ENCODE measurements around the gene CCR6. TPM values are rescaled to one million over a fixed set of nuclear protein-coding genes. Genes with fewer than 3 reads are reported as not detected.

The CCR6 gene
- total and polyA plus RNA-seq, 2 donors (not counting 3 experiments of a cell fraction or from before 2014, with no cell fraction given) = not detected

- BruUV-seq (replicated peaks) = no TSS peak
Measured at GRCh38 chr6:167090171-167090570, 32.7 kb upstream of the CCR6 start.

DNA sequence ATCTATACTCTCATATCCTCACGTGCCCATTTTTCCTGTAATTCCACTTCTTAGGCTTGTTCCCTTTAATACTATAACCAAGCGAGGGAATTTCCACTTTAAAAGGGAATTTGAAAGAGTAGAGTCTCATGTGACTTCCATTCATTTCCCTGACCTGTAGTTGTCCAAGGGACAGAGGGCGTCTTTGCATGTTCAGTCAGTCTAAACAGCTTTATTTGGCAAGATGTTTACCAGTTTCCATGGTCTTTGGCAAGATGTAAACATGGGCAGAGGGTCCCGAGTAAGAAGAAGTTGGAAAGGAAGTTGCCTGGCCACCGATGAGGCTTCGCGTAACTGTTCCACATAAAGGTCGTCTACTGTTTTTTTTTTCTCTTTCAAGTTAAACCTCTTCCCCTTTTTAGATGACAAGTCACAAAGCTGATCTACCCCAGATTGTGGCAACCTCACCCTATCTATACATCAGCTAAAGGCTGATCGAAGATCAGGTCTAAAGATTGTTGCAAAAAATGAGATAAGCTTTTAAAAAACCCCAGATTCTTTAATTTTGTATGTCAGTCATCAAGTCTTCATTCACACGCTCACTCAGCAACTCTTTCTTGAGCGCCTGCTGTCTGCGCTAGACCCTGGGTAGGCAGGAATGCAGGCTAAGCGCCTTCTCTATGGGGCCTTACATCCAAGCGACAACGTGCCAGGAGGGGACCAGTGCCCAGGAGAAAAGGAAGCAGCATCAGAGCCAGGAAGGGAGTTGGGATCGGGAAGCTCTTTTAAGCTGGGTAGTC, 31.7 kb upstream of the CCR6 start:
- no peaks in the 10 kb centered on the region for H3K9me1 ChIP-seq (replicated peaks; ENCODE audit: control insufficient read depth, extremely low read depth, insufficient read depth, low read length)
- H3K4me2 ChIP-seq (ENCODE audit: insufficient read depth, low read length) = no peak overlapping the region
- no peak for FAIRE-seq
- H4K20me1 ChIP-seq (replicated peaks; ENCODE audit: control insufficient read depth, extremely low read depth, insufficient read depth, low read length) = no peaks in the 10 kb centered on the region
- intact Hi-C loops (cut with micrococcal nuclease) (no loop called here), dilution Hi-C loops (cut with MboI; ENCODE audit: extremely low pct_ligation_motif_present, low sequenced_read_pairs) (no loop called here)
- no peak overlapping the region for H2AFZ ChIP-seq (ENCODE audit: low read depth, low read length)
- H3K9me3 ChIP-seq (replicated peaks; ENCODE audit: control insufficient read depth, insufficient read depth, low read length) = no peaks in the 10 kb centered on the region
- no peak overlapping the region for H3K27ac ChIP-seq (ENCODE audit: insufficient read depth, low read depth, low read length)
- DNase-seq (ENCODE audit: low read depth, low spot score) = no peak
- BruUV-seq (replicated peaks) = no TSS peak
- no peaks in the 10 kb centered on the region for H3K79me2 ChIP-seq (ENCODE audit: control insufficient read depth, insufficient read depth, low read length)
- no peaks in the 10 kb centered on the region for H3K36me3 ChIP-seq (ENCODE audit: control insufficient read depth in 2 of 2, extremely low read depth in 1 of 2, insufficient read depth in 2 of 2, low read length in 2 of 2)
- ChIA-PET POLR2A (no interaction called here), CTCF (no interaction called here)
- H3K4me1 ChIP-seq (ENCODE audit: control insufficient read depth, extremely low read depth, insufficient read depth, low read length) = no peaks in the 10 kb centered on the region
- H3K9ac ChIP-seq (replicated peaks; ENCODE audit: extremely low read depth, insufficient read depth, low read length) = no peak overlapping the region
- H3K27me3 ChIP-seq (ENCODE audit: control insufficient read depth in 2 of 2, insufficient read depth in 2 of 2, low read length in 2 of 2) = no peaks in the 10 kb centered on the region
- H3K4me3 ChIP-seq (replicated peaks in 1 of 3; ENCODE audit: insufficient read depth in 1 of 3, low read depth in 1 of 3, low read length in 3 of 3) = no peak overlapping the region
- TF ChIP-seq POLR2A (IDR thresholded peaks at IDR 0.05; ENCODE audit: low read depth, low read length) = no peak

More at GRCh38 chr6:167090171-167090570, 32.7 kb upstream of the CCR6 start:
- H3K4me3 ChIP-seq (replicated peaks in 1 of 3; ENCODE audit: insufficient read depth in 1 of 3, low read depth in 1 of 3, low read length in 3 of 3) = no peak overlapping the region
- no peaks in the 10 kb centered on the region for H3K4me1 ChIP-seq (ENCODE audit: control insufficient read depth, extremely low read depth, insufficient read depth, low read length)
- no peaks in the 10 kb centered on the region for H3K79me2 ChIP-seq (ENCODE audit: control insufficient read depth, insufficient read depth, low read length)
- FAIRE-seq = no peak
- H3K9me1 ChIP-seq (replicated peaks; ENCODE audit: control insufficient read depth, extremely low read depth, insufficient read depth, low read length) = no peaks in the 10 kb centered on the region
- dilution Hi-C loops (cut with MboI; ENCODE audit: extremely low pct_ligation_motif_present, low sequenced_read_pairs) (no loop called here), intact Hi-C loops (cut with micrococcal nuclease) (no loop called here)
- H2AFZ ChIP-seq (ENCODE audit: low read depth, low read length) = no peak overlapping the region
- no peak overlapping the region for H3K9ac ChIP-seq (replicated peaks; ENCODE audit: extremely low read depth, insufficient read depth, low read length)
- H3K4me2 ChIP-seq (ENCODE audit: insufficient read depth, low read length) = no peak overlapping the region
- H3K27ac ChIP-seq (ENCODE audit: insufficient read depth, low read depth, low read length) = no peak overlapping the region
- ChIA-PET CTCF (no interaction called here), POLR2A (no interaction called here)
- TF ChIP-seq POLR2AphosphoS5 (IDR thresholded peaks at IDR 0.05; ENCODE audit: insufficient read depth, low read depth, low read length) = no peak
- no peak for TF ChIP-seq EZH2 (IDR thresholded peaks at IDR 0.05; ENCODE audit: borderline replicate concordance, low read depth, low read length, severe bottlenecking)
- no peak for TF ChIP-seq JUN (IDR thresholded peaks at IDR 0.05; ENCODE audit: borderline replicate concordance, insufficient read depth, insufficient read length, low read depth)
- H3K27me3 ChIP-seq (ENCODE audit: control insufficient read depth in 2 of 2, insufficient read depth in 2 of 2, low read length in 2 of 2) = no peaks in the 10 kb centered on the region
- no peak for DNase-seq (ENCODE audit: low read depth, low spot score)
- no peaks in the 10 kb centered on the region for H3K9me3 ChIP-seq (replicated peaks; ENCODE audit: control insufficient read depth, insufficient read depth, low read length)
- H3K36me3 ChIP-seq (ENCODE audit: control insufficient read depth in 2 of 2, extremely low read depth in 1 of 2, insufficient read depth in 2 of 2, low read length in 2 of 2) = no peaks in the 10 kb centered on the region
- H4K20me1 ChIP-seq (replicated peaks; ENCODE audit: control insufficient read depth, extremely low read depth, insufficient read depth, low read length) = no peaks in the 10 kb centered on the region

Data from endothelial cell of umbilical vein (primary cell).